Ovary (tissue), 9 donors: Measurements from ENCODE around the gene RGS9. TPM values are rescaled to one million over a fixed set of nuclear protein-coding genes. Genes with fewer than 3 reads are reported as not detected.
"Not testable (repeated sequence)": the region's sequence is repeated elsewhere in the genome, so short reads cannot be mapped to it uniquely, and the experiment has no call there.

Source experiments
- DNase-seq, 5 donors: peaks; one replicate each; pipeline ENCODE4 v3.0.0-alpha.2; 2019 to 2020
- H3K27ac ChIP-seq, 2 donors: fragments of 200-600 bp; one replicate each; pipeline versions ENCODE4 v1.5.1 to v1.8.0; 2019 to 2022
- H3K27me3 ChIP-seq: fragments of 200-600 bp; one replicate; pipeline ENCODE4 v1.8.0; 2022
- H3K36me3 ChIP-seq: fragments of 200-600 bp; sonication (generic); one replicate; pipeline ENCODE4 v1.5.1; 2019
- H3K4me1 ChIP-seq: one replicate; pipeline ENCODE4 v1.8.1; 2013; ENCODE audit warnings: mild to moderate bottlenecking, moderate library complexity; ENCODE audit not compliant: insufficient read depth
- H3K4me3 ChIP-seq: fragments of 200-600 bp; sonication (generic); one replicate; pipeline ENCODE4 v1.5.1; 2017
- H3K9me3 ChIP-seq, 2 donors: fragments of 200-600 bp in 1 of 2; sonication (generic) in 1 of 2; one replicate each; pipeline versions ENCODE4 v1.5.1 to v1.8.1; 2013 to 2019; ENCODE audit warnings: mild to moderate bottlenecking in 1 of 2, moderate library complexity in 1 of 2
- EP300 ChIP-seq: sonication (generic); formaldehyde crosslinking; IDR thresholded peaks from one replicate; pipeline ENCODE4 v1.6.1; 2017; ENCODE audit warnings: antibody characterized with exemption
- POLR2A ChIP-seq: fragments of 450-650 bp; IDR thresholded peaks from one replicate; pipeline ENCODE4 v1.6.1; 2017; ENCODE audit warnings: antibody characterized with exemption, mild to moderate bottlenecking, moderate library complexity
- WGBS, 3 donors: extraction: QIAGEN DNeasy Blood & Tissue Kit in 1 of 3; methylation state at CpG; one replicate each; pipeline versions ENCODE4 v1.1.5 to v1.1.7; 2013 to 2017; 5-methylcytosine and 5-hydroxymethylcytosine counted together
- intact Hi-C, 4 donors: fragments of 100-400 bp; cut with DNase I; formaldehyde crosslinking; loops; one replicate each; pipeline versions ENCODE4 v1.11.0 to v1.15.1; 2022 to 2023
- polyA plus RNA-seq, 2 donors: library from polyadenylated mRNA; stranded (reverse); fragments of 200-250 nt in 1 of 2; fragments of 350-450 nt in 1 of 2; fragmentation: Illumina TruSeq in 1 of 2; extraction: RNeasy Lipid Tissue Mini Kit (QIAGEN cat#74804) in 1 of 2; gene quantifications; one replicate each; pipeline ENCODE4 v1.2.3, GENCODE V29; 2013 to 2014
- total RNA-seq, 7 donors: library from RNA; depleted of rRNA in 2 of 7; stranded (reverse); fragments of >200 nt in 2 of 7; fragmentation: NEBNext Ultra II Directional in 3 of 7; extraction: Animal tissue kit (Norgen Biotek cat#: 25700) in 3 of 7; gene quantifications; one replicate each; pipeline versions ENCODE4 v1.1.0 to v1.2.4, GENCODE V29; 2016 to 2023
- TF ChIP-seq, protein P1 (sequence below), 3 donors: fragments of 450-650 bp in 2 of 3; fragments of 200-600 bp in 1 of 3; IDR thresholded peaks; one replicate each; pipeline versions ENCODE4 v1.5.1 to v1.8.0; 2016 to 2022; ENCODE audit warnings: antibody characterized with exemption in 3 of 3, mild to moderate bottlenecking in 1 of 3
- donor health status: DM: no; HTN: no; CAD: no; lungs with moderate emphysema.
- donor health status: DM: no; HTN: no; CAD: no.
- donor health status: Bipolar disorder and iron deficiency.
- donor health status: DM: yes; HTN: yes; CAD: no.
- donor health status: DM: no; HTN: no; CAD: no.
- donor health status: DM: yes; HTN: yes; CAD: no.

RGS9 gene
- total and polyA plus RNA-seq, 9 donors = 5.3 to 15.7 (median 9.1) TPM

DNA sequence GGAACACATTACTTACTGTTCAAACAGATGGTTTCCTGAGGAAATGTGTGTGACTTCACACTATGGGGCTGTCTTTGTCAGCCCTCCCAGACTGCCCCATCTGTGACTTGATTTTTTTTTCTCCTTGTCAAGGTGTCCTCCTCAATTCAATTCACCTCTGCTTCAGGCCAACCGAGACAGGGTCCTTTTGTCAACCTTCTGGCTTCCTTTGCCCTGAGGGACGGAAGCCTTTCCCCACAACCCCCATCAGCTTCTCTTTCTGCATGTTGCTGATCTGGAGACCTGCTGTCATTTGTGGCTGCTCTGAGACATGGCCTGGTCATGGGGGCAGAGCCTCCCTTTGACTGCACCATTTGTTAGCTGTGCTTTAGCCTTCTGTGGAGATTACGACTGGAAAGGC lies 21.3 kb upstream of the RGS9 start:
- no peaks in the 10 kb centered on the region for H3K27me3 ChIP-seq
- H3K4me3 ChIP-seq = no peak overlapping the region
- WGBS, 3 donors = 51% methylated on average over 3 of the region's 3 CpGs
- TF ChIP-seq POLR2A = no peak
- TF ChIP-seq, protein P1, sequence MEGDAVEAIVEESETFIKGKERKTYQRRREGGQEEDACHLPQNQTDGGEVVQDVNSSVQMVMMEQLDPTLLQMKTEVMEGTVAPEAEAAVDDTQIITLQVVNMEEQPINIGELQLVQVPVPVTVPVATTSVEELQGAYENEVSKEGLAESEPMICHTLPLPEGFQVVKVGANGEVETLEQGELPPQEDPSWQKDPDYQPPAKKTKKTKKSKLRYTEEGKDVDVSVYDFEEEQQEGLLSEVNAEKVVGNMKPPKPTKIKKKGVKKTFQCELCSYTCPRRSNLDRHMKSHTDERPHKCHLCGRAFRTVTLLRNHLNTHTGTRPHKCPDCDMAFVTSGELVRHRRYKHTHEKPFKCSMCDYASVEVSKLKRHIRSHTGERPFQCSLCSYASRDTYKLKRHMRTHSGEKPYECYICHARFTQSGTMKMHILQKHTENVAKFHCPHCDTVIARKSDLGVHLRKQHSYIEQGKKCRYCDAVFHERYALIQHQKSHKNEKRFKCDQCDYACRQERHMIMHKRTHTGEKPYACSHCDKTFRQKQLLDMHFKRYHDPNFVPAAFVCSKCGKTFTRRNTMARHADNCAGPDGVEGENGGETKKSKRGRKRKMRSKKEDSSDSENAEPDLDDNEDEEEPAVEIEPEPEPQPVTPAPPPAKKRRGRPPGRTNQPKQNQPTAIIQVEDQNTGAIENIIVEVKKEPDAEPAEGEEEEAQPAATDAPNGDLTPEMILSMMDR (IDR thresholded peaks at IDR 0.05) = no peak
- no peak for TF ChIP-seq EP300
- H3K9me3 ChIP-seq = no peaks in the 10 kb centered on the region
- DNase-seq = no peak
- no peaks in the 10 kb centered on the region for H3K36me3 ChIP-seq
- H3K27ac ChIP-seq = no peak overlapping the region
- intact Hi-C loops = no loop called here
- H3K4me1 ChIP-seq = no peaks in the 10 kb centered on the region

DNA sequence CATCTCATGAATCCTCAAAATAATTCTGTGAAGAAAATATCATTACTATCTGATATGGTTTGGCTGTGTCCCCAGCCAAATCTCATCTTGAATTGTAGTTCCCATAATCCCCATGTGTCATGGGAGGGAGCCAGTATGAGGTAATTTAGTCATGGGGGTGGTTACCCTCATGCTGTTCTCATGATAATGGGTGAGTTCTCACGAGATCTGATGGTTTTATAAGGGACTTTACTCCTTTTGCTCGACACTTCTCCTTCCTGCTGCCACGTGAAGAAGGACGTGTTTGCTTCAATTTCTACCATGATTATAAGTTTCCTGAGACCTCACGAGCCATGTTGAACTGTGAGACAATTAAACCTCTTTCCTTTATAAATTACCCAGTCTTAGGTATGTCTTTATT lies 20.7 kb upstream of the RGS9 start:
- H3K27me3 ChIP-seq, H3K4me1 ChIP-seq, H3K9me3 ChIP-seq, H3K27ac ChIP-seq, DNase-seq, H3K4me3 ChIP-seq, H3K36me3 ChIP-seq, intact Hi-C loops: not testable (repeated sequence)
- WGBS, 3 donors = 34 to 43% (median 41%) methylated on average over 5 of the region's 5 CpGs

DNA sequence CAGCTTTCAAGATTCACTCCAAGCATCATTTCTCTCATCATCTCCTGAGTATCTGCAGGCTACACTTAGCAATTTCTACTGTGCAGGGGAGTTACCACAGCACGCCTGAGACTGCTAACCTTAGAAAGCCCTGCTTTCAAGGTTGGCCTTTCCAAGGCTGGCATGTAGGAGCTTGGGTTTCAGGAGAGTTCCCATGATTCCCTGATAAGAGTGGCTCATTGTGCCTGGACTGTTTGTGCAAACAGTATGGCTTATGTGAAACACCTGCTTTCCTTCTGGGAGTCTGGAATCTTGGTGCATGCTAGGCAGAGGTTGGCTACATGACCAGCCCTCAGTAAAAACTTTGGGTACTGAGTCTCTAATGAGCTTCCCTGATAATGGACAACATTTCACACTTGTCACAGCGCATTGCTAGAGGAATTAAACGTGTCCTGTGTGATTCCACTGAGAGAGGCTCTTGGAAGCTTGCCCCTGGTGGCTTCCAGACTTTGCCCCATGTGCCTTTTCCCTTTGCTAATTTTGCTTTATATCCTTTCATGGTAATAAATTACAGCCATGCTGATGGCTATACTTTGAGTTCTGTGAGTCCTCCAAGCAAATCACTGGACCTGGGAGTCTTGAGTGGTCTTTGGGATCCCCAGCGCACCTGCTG lies 19.7 kb upstream of the RGS9 start:
- Histone ChIP-seq H3K27me3 (no peaks in the 10 kb centered on the region), H3K4me1 (peaks cover 2% of the 10 kb centered on the region), H3K27ac (no peak overlapping the region), H3K36me3 (no peaks in the 10 kb centered on the region), H3K4me3 (no peak overlapping the region), H3K9me3 (no peaks in the 10 kb centered on the region)
- WGBS, 3 donors = 74 to 80% (median 77%) methylated on average over 4 of the region's 4 CpGs
- TF ChIP-seq EP300 (no peak), POLR2A (no peak)
- TF ChIP-seq, protein P1 (IDR thresholded peaks at IDR 0.05) = no peak
- intact Hi-C loops = no loop called here
- DNase-seq = no peak

DNA sequence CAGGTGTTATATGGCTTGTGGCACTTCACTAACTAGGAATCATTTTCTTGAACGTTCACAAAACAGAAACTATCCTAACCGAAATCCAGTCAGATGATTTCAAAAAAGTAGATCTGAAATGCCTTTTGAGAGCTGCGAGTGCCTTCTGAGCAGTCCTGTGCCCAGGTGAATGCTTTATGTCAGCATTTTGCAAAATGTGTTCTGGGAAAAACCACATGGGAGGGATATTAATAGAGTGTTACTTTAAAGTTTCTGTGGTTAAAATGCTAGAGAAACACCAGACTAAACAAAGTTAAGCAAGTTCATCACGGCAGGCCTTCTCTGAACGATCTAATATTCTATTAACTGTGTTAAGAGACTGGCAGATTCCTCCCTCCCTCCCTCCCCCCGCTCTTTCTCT lies 15.8 kb upstream of the RGS9 start:
- Histone ChIP-seq H3K4me1 (peaks cover 4% of the 10 kb centered on the region), H3K27me3 (no peaks in the 10 kb centered on the region), H3K9me3 (no peaks in the 10 kb centered on the region), H3K27ac (no peak overlapping the region), H3K36me3 (no peaks in the 10 kb centered on the region), H3K4me3 (no peak overlapping the region)
- WGBS, 3 donors = 29 to 43% (median 31%) methylated on average over 6 of the region's 6 CpGs
- intact Hi-C loops = no loop called here
- TF ChIP-seq POLR2A = no peak
- no peak for TF ChIP-seq EP300
- TF ChIP-seq, protein P1 (IDR thresholded peaks at IDR 0.05) = no peak
- DNase-seq = no peak

DNA sequence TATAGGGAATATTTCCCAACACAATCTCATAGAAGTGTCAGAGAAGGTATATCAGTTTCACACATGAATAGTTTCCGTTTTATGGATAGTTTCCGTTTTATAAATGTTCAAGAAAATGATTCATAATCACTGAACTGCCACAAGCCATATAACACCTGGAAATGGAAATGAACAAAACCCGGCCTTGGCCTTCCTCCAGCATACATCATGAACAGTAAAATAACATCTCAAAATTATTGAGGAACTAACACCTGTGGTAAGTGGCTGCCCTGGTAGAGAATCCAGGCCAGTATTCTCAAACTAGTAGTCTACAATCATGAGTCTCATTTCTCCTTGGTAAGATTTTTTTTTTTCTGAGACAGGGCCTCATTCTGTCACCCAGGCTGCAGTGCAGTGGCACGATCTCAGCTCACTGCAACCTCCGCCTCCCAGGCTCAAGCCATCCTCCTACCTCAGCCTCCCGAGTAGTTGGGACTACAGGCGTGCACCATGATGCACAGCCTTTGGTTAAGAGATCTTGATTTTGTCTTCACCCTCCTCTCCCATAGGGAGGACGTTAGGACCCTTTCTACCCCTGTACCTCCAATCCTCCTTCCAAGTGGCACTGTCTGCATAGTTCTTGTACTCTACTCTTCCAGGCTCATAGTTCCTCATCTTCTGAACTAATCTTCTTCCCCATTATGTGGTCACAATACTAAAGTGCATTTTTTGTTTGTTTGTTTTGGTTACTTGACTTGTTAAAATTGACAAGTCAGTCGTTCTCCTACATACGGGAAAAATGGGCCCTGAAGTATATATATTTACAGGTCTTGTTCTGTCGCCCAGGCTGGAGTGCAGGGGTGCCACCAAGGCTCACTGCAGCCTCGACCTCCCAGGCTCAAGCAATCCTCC lies 15.0 kb upstream of the RGS9 start:
- no peaks in the 10 kb centered on the region for H3K36me3 ChIP-seq
- no peak for DNase-seq
- H3K27me3 ChIP-seq = no peaks in the 10 kb centered on the region
- WGBS, 3 donors = 57 to 66% (median 61%) methylated on average over 12 of the region's 12 CpGs
- TF ChIP-seq EP300 (no peak), POLR2A (no peak)
- TF ChIP-seq, protein P1 (IDR thresholded peaks at IDR 0.05) = no peak
- no peak overlapping the region for H3K27ac ChIP-seq
- intact Hi-C loops = no loop called here
- H3K4me3 ChIP-seq = peak overlapping the region; percentile 51
- H3K4me1 ChIP-seq = peaks cover 4% of the 10 kb centered on the region
- H3K9me3 ChIP-seq = no peaks in the 10 kb centered on the region
